ENCODE results near the gene CHST15. TPM values are rescaled to one million over a fixed set of nuclear protein-coding genes. Genes with fewer than 3 reads are reported as not detected.
A peak's percentile ranks its signal among the peaks of the same experiment; 100 is the strongest.

The CHST15 gene
- total and polyA plus RNA-seq, 2 of the 8 experiments (the other 6 are each of a cell fraction or from before 2014, with no cell fraction given) = 8.8 to 9.1 TPM

GRCh38 chr10:124032087-124032935, 61.1 kb downstream of the CHST15 start:
- H3K4ac ChIP-seq (replicated peaks; ENCODE audit: insufficient read length, low read depth, low read length) = no peak overlapping the region
- no peak overlapping the region for H2BK12ac ChIP-seq (ENCODE audit: low read depth, low read length)
- no peak overlapping the region for H3K27ac ChIP-seq (ENCODE audit: low read depth, low read length)
- H2AK5ac ChIP-seq (ENCODE audit: low read depth, low read length) = no peak overlapping the region
- H2BK5ac ChIP-seq (ENCODE audit: low read depth, low read length) = no peak overlapping the region
- no peaks in the 10 kb centered on the region for H3K36me3 ChIP-seq (ENCODE audit: control insufficient read depth in 2 of 4, insufficient read depth in 4 of 4, low read length in 3 of 4)
- H4K20me1 ChIP-seq (replicated peaks in 1 of 2; ENCODE audit: control insufficient read depth in 1 of 2, insufficient read depth in 2 of 2, low read length in 2 of 2) = no peaks in the 10 kb centered on the region
- no peaks in the 10 kb centered on the region for H3K79me1 ChIP-seq (ENCODE audit: low read depth, low read length)
- CTCF ChIA-PET (ENCODE audit: partially characterized antibody) = interaction anchor here (1.0 to 1.2 kb wide), 2 partner anchors 99 to 125 kb away, joined by 3 read pairs; no protein-coding TSS in a partner anchor
- no peak overlapping the region for H3K56ac ChIP-seq (replicated peaks; ENCODE audit: insufficient read length, low read depth, low read length)
- 76% methylated on average over 8 of the region's 8 CpGs; no CpG with 5 or more reads in 1 of the 2 experiments for WGBS, 2 experiments (ENCODE audit: extremely low coverage in 1 of 2, insufficient coverage in 1 of 2, insufficient read length in 1 of 2, insufficient replicate concordance in 2 of 2, low coverage in 1 of 2, low lambda C conversion rate in 2 of 2, missing lambda C conversion rate in 1 of 2)
- H2BK15ac ChIP-seq (ENCODE audit: low read length) = no peak overlapping the region
- H3K14ac ChIP-seq (ENCODE audit: insufficient read length) = no peak overlapping the region
- no peak for DNase-seq (ENCODE audit: low read depth in 1 of 2, low spot score in 2 of 2)
- no peak for FAIRE-seq
- H4K5ac ChIP-seq (ENCODE audit: insufficient read length, low read depth, low read length) = no peak overlapping the region
- H3K4me1 ChIP-seq (replicated peaks in 1 of 4; ENCODE audit: control insufficient read depth in 3 of 4, insufficient read depth in 4 of 4, low read length in 3 of 4) = peaks cover 4 to 21% (median 13%) of the 10 kb centered on the region in 4 experiments
- H3K23ac ChIP-seq (ENCODE audit: insufficient read length) = no peak overlapping the region
- no peak overlapping the region for H4K91ac ChIP-seq (replicated peaks; ENCODE audit: insufficient read length, low read length)
- H3K4me3 ChIP-seq (ENCODE audit: extremely low read depth in 1 of 4, insufficient read depth in 2 of 4, low read depth in 3 of 4, low read length in 4 of 4) = no peak overlapping the region
- H3K9ac ChIP-seq (replicated peaks in 1 of 4; ENCODE audit: extremely low read depth in 1 of 4, low read depth in 3 of 4, low read length in 3 of 4) = no peak overlapping the region
- no peaks in the 10 kb centered on the region for H3K9me3 ChIP-seq (ENCODE audit: insufficient read depth in 2 of 2, low read depth in 1 of 2, low read length in 1 of 2)
- H2BK120ac ChIP-seq (replicated peaks; ENCODE audit: low read depth, low read length) = no peak overlapping the region
- POLR2A ChIA-PET (ENCODE audit: partially characterized antibody) = no interaction called here
- TF ChIP-seq HDAC2 (IDR thresholded peaks at IDR 0.05; ENCODE audit: borderline replicate concordance in 1 of 2, low read depth in 2 of 2, low read length in 2 of 2) = no peak
- no peak for TF ChIP-seq CHD2 (IDR thresholded peaks at IDR 0.05; ENCODE audit: low read length)
- TF ChIP-seq PHF8 (conservative IDR thresholded peaks at IDR 0.05; ENCODE audit: low read depth, low read length) = no peak
- no peak for TF ChIP-seq ASH2L (IDR thresholded peaks at IDR 0.05; ENCODE audit: low read length)
- no peak overlapping the region for H4K8ac ChIP-seq (ENCODE audit: extremely low read depth, insufficient read depth, low read length)
- 0 out of 4 replicates have a peak overlapping the region, but pooled peaks of 1 of the 2 experiments have one; percentile 6 for H3K4me2 ChIP-seq (ENCODE audit: insufficient read depth in 1 of 2, low read depth in 2 of 2, low read length in 2 of 2)
- H3K18ac ChIP-seq (ENCODE audit: extremely low read depth, low read length) = no peak overlapping the region
- no peaks in the 10 kb centered on the region for H3K23me2 ChIP-seq (ENCODE audit: low read depth, low read length)
- no peaks in the 10 kb centered on the region for H3K79me2 ChIP-seq (ENCODE audit: control insufficient read depth in 1 of 2, insufficient read depth in 2 of 2, low read length in 2 of 2)
- H2AFZ ChIP-seq (ENCODE audit: low read length) = no peak overlapping the region
- 0 out of 7 replicates have a peak, but pooled peaks cover 0 to 2% (median 0%) of the 10 kb centered on the region in 4 experiments for H3K27me3 ChIP-seq (replicated peaks in 1 of 4; ENCODE audit: control insufficient read depth in 3 of 4, extremely low read depth in 1 of 4, insufficient read depth in 3 of 4, low read length in 3 of 4)
- no peak overlapping the region for H2BK20ac ChIP-seq (ENCODE audit: low read length)
